ENCODE data around the gene EN2. TPM values are rescaled to one million over a fixed set of nuclear protein-coding genes. Genes with fewer than 3 reads are reported as not detected.

The EN2 gene
- polyA plus RNA-seq, 2 of the 4 experiments (the other 2 are of a cell fraction) = 0.53 to 0.54 TPM

- H3K4me1 ChIP-seq = no peaks in the 10 kb centered on the region
- 55% methylated on average over 14 of the region's 14 CpGs for WGBS (ENCODE audit: missing lambda C conversion rate)
- H3K27ac ChIP-seq = no peak overlapping the region
- no peak for TF ChIP-seq HDAC2 (IDR thresholded peaks at IDR 0.05)
- no peak for TF ChIP-seq TFCP2L1 (CRISPR knock-in tag; IDR thresholded peaks at IDR 0.05)
- no peak for TF ChIP-seq FOXS1 (CRISPR knock-in tag; IDR thresholded peaks at IDR 0.05)
- no peak for TF ChIP-seq RAD21 (conservative IDR thresholded peaks at IDR 0.05 in 1 of 2, IDR thresholded peaks at IDR 0.05 in 1 of 2)
- no peak for TF ChIP-seq KDM1A (IDR thresholded peaks at IDR 0.05; ENCODE audit: low read depth)
- TF ChIP-seq MYC (IDR thresholded peaks at IDR 0.05; ENCODE audit: borderline replicate concordance, low read length) = no peak
- no peak for TF ChIP-seq HOXA7 (CRISPR knock-in tag; IDR thresholded peaks at IDR 0.05)
- TF ChIP-seq KDM5A (IDR thresholded peaks at IDR 0.05) = no peak
- TF ChIP-seq NPAS2 (CRISPR knock-in tag; IDR thresholded peaks at IDR 0.05; ENCODE audit: borderline replicate concordance) = no peak
- TF ChIP-seq, protein P1, sequence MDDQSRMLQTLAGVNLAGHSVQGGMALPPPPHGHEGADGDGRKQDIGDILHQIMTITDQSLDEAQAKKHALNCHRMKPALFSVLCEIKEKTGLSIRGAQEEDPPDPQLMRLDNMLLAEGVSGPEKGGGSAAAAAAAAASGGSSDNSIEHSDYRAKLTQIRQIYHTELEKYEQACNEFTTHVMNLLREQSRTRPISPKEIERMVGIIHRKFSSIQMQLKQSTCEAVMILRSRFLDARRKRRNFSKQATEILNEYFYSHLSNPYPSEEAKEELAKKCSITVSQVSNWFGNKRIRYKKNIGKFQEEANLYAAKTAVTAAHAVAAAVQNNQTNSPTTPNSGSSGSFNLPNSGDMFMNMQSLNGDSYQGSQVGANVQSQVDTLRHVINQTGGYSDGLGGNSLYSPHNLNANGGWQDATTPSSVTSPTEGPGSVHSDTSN (IDR thresholded peaks at IDR 0.05) = no peak
- no peak for TF ChIP-seq ZNF302 (CRISPR knock-in tag; IDR thresholded peaks at IDR 0.05)
- TF ChIP-seq NFE2L2 (conservative IDR thresholded peaks at IDR 0.05; ENCODE audit: low read length) = no peak
- TF ChIP-seq MAZ (IDR thresholded peaks at IDR 0.05; ENCODE audit: borderline replicate concordance, low read depth, low read length) = no peak
- TF ChIP-seq RARB (CRISPR knock-in tag; IDR thresholded peaks at IDR 0.05) = no peak
- no peak overlapping the region for H3K4me3 ChIP-seq
- FAIRE-seq (no peak), DNase-seq (ENCODE audit: low read depth in 1 of 2, low spot score in 1 of 2) (no peak), ATAC-seq (no peak; a peak in 1 of 6 replicates)
- no peak overlapping the region for H3K4me2 ChIP-seq
- CTCF ChIA-PET = interaction anchor here (1.4 kb wide), 1 partner anchor 518 kb away, joined by 3 read pairs; no protein-coding TSS in a partner anchor
- H3K9me3 ChIP-seq = no peaks in the 10 kb centered on the region
- POLR2A ChIA-PET = no interaction called here
Measured at GRCh38 chr7:155431711-155432110, 26.2 kb upstream of the EN2 start.

DNA sequence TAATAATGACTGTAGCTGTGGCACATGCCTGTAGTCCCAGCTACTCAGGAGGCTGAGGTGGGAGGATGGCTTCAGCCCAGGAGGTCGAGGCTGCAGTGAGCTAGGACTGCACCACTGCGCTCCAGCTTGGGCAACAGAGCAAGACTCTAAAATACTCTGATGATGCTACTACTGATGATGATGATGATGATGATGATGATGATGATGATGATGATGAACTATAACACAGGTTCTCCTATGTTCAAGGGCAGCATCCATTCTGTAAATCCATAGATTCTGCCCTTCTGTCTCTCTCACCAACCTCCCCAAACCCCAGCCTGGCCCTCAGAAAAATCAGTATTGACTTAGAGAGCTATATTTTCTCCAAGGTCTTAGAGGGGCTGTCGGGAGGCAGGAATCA, 22.8 kb upstream of the EN2 start:
- Histone ChIP-seq H3K27ac (no peak overlapping the region), H3K4me1 (no peaks in the 10 kb centered on the region), H3K9me3 (no peaks in the 10 kb centered on the region), H3K4me2 (no peak overlapping the region), H3K4me3 (no peak overlapping the region)
- POLR2A ChIA-PET = no interaction called here
- DNase-seq (ENCODE audit: low read depth in 1 of 2, low spot score in 1 of 2) (no peak), FAIRE-seq (no peak), ATAC-seq (no peak)
- CTCF ChIA-PET = interaction anchor here (0.6 to 1.8 kb wide), 5 partner anchors 22 to 507 kb away, joined by 3 to 7 read pairs (median 3); no protein-coding TSS in a partner anchor
- WGBS (ENCODE audit: missing lambda C conversion rate) = 30% methylated on average over 3 of the region's 3 CpGs
- no peak for TF ChIP-seq PHF8 (IDR thresholded peaks at IDR 0.05; ENCODE audit: borderline replicate concordance, low read depth)
- TF ChIP-seq, protein P2, sequence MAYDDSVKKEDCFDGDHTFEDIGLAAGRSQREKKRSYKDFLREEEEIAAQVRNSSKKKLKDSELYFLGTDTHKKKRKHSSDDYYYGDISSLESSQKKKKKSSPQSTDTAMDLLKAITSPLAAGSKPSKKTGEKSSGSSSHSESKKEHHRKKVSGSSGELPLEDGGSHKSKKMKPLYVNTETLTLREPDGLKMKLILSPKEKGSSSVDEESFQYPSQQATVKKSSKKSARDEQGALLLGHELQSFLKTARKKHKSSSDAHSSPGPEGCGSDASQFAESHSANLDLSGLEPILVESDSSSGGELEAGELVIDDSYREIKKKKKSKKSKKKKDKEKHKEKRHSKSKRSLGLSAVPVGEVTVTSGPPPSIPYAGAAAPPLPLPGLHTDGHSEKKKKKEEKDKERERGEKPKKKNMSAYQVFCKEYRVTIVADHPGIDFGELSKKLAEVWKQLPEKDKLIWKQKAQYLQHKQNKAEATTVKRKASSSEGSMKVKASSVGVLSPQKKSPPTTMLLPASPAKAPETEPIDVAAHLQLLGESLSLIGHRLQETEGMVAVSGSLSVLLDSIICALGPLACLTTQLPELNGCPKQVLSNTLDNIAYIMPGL (CRISPR knock-in tag; IDR thresholded peaks at IDR 0.05; ENCODE audit: borderline replicate concordance) = no peak
- no peak for TF ChIP-seq HOXB13 (CRISPR knock-in tag; IDR thresholded peaks at IDR 0.05; ENCODE audit: low read depth)
- no peak for TF ChIP-seq CEBPB (IDR thresholded peaks at IDR 0.05)
- TF ChIP-seq EHF (CRISPR knock-in tag; IDR thresholded peaks at IDR 0.05) = no peak

DNA sequence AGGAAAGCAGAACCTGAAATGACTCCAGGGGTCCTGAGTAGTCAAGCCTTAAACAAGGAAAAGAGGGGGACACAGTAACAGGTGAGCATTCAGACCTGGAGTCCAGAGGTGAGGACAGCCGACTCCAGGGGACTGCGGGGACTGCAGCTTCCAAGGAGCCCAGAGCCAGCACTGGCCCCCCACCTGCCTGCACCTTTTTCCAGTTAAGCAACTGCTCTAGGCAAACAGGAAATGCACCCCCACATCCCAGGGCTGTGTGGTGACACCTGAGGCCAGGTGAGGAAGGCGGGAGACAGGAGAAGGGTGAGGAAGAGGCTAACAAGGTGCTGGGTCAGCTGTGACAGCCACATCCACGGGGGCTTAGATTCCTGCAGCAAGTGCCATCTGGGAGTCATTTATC, 20.1 kb upstream of the EN2 start:
- Histone ChIP-seq H3K27ac (no peak overlapping the region), H3K4me2 (no peak overlapping the region), H3K4me3 (no peak overlapping the region), H3K9me3 (no peaks in the 10 kb centered on the region), H3K4me1 (no peaks in the 10 kb centered on the region)
- no peak for ATAC-seq
- no peak for FAIRE-seq
- 30% methylated on average over 4 of the region's 4 CpGs for WGBS (ENCODE audit: missing lambda C conversion rate)
- no peak for DNase-seq (ENCODE audit: low read depth in 1 of 2, low spot score in 1 of 2)
- TF ChIP-seq NPAS2 (CRISPR knock-in tag; IDR thresholded peaks at IDR 0.05; ENCODE audit: borderline replicate concordance) (no peak), JUN (IDR thresholded peaks at IDR 0.05) (no peak), KDM5A (IDR thresholded peaks at IDR 0.05) (no peak), RCOR1 (IDR thresholded peaks at IDR 0.05; ENCODE audit: low read depth, low read length) (no peak), KDM1A (IDR thresholded peaks at IDR 0.05; ENCODE audit: low read depth) (no peak), POLR2A (IDR thresholded peaks at IDR 0.05; ENCODE audit: low read length) (no peak), MAFK (IDR thresholded peaks at IDR 0.05; ENCODE audit: partially characterized antibody) (no peak)
- CTCF ChIA-PET = no interaction called here
- POLR2A ChIA-PET = no interaction called here
